Spleen (tissue), 11 donors: ENCODE measurements around the gene DSCAML1. TPM values are rescaled to one million over a fixed set of nuclear protein-coding genes. Genes with fewer than 3 reads are reported as not detected.

ENCODE experiments used
- DNase-seq: peaks from one replicate; pipeline ENCODE4 v3.0.0-alpha.2; 2020
- H3K27ac ChIP-seq, 8 donors: fragments of 200-600 bp; sonication (generic) in 7 of 8; 1 replicate in 4 of 8; 2 replicates in 4 of 8; pipeline versions ENCODE4 v1.5.0 to v1.8.0; 2016 to 2021; ENCODE audit warnings: inconsistent platforms in 4 of 8, mild to moderate bottlenecking in 4 of 8, moderate library complexity in 1 of 8
- H3K27me3 ChIP-seq, 7 donors: fragments of 200-600 bp; sonication (generic) in 6 of 7; replicated peaks in 1 of 7; 1 replicate in 4 of 7; 2 replicates in 3 of 7; pipeline versions ENCODE4 v1.5.0 to v1.8.0; 2016 to 2021; ENCODE audit warnings: inconsistent platforms in 3 of 7, mild to moderate bottlenecking in 1 of 7
- H3K36me3 ChIP-seq, 6 donors: fragments of 200-600 bp; sonication (generic) in 5 of 6; 1 replicate in 4 of 6; 2 replicates in 2 of 6; pipeline versions ENCODE4 v1.5.0 to v1.8.0; 2016 to 2021; ENCODE audit warnings: inconsistent platforms in 2 of 6
- H3K4me1 ChIP-seq, 6 donors: fragments of 200-600 bp; sonication (generic) in 5 of 6; 1 replicate in 3 of 6; 2 replicates in 3 of 6; pipeline versions ENCODE4 v1.5.0 to v1.8.0; 2016 to 2021; ENCODE audit warnings: inconsistent platforms in 3 of 6
- H3K4me3 ChIP-seq, 8 donors: fragments of 200-600 bp; sonication (generic) in 7 of 8; 1 replicate in 4 of 8; 2 replicates in 4 of 8; pipeline versions ENCODE4 v1.5.0 to v1.8.0; 2016 to 2021; ENCODE audit warnings: inconsistent platforms in 4 of 8, mild to moderate bottlenecking in 4 of 8, moderate library complexity in 2 of 8
- H3K9me3 ChIP-seq, 8 donors: fragments of 200-600 bp; sonication (generic) in 7 of 8; 1 replicate in 4 of 8; 2 replicates in 4 of 8; pipeline versions ENCODE4 v1.5.0 to v1.8.0; 2016 to 2021; ENCODE audit warnings: inconsistent platforms in 4 of 8
- POLR2A ChIP-seq, 3 donors: fragments of 450-650 bp; IDR thresholded peaks; one replicate each; pipeline ENCODE4 v1.5.1; 2017; ENCODE audit warnings: antibody characterized with exemption in 3 of 3, mild to moderate bottlenecking in 1 of 3
- POLR2AphosphoS5 ChIP-seq, 3 donors: sonication (generic); formaldehyde crosslinking; IDR thresholded peaks; one replicate each; pipeline ENCODE4 v1.5.1; 2017; ENCODE audit warnings: antibody characterized with exemption in 3 of 3
- WGBS, 5 donors: extraction: QIAGEN DNeasy Blood & Tissue Kit in 3 of 5; methylation state at CpG; one replicate each; pipeline versions ENCODE4 v1.1.5 to v1.1.7; 2013 to 2018; 5-methylcytosine and 5-hydroxymethylcytosine counted together
- intact Hi-C: fragments of 100-400 bp; cut with DNase I; formaldehyde crosslinking; loops from one replicate; pipeline ENCODE4 v1.15.0; 2023; ENCODE audit warnings: low total_unique reads
- polyA plus RNA-seq, 3 donors: library from polyadenylated mRNA; stranded (reverse); fragments of 200-250 nt; gene quantifications; one replicate each; pipeline ENCODE4 v1.2.1, GENCODE V29; 2013
- total RNA-seq, 7 donors: library from RNA; depleted of rRNA in 3 of 7; stranded (reverse); fragments of >200 nt in 3 of 7; fragmentation: NEBNext Ultra II Directional in 4 of 7; extraction: Animal tissue kit (Norgen Biotek cat#: 25700) in 4 of 7; gene quantifications; one replicate each; pipeline versions ENCODE4 v1.1.0 to v1.2.1, GENCODE V29; 2016 to 2021
- TF ChIP-seq, protein P1 (sequence below), 11 experiments: fragments of 200-600 bp in 7 of 11; fragments of 450-650 bp in 4 of 11; sonication (generic) in 4 of 11; IDR thresholded peaks in 8 of 11; conservative IDR thresholded peaks in 3 of 11; 1 replicate in 7 of 11; 2 replicates in 4 of 11; pipeline versions ENCODE4 v1.4.0 to v1.8.0; 2016 to 2021; ENCODE audit warnings: antibody characterized with exemption in 11 of 11, inconsistent platforms in 4 of 11, mild to moderate bottlenecking in 1 of 11
- donor health status: healthy with polysubstance abuse.
- donor health status: DM: no; HTN: no; CAD: no; lungs with moderate emphysema.
- donor health status: DM: no; HTN: no; CAD: no.
- donor health status: Bipolar disorder and iron deficiency.
- donor health status: healthy.
- donor health status: DM: no; HTN: no; CAD: no.
- donor health status: DM: yes; HTN: yes; CAD: no.

The DSCAML1 gene
- total and polyA plus RNA-seq, 10 donors = 0.07 to 10.7 (median 2.3) TPM

- no peak for TF ChIP-seq POLR2AphosphoS5 (IDR thresholded peaks at IDR 0.05)
- TF ChIP-seq POLR2A (IDR thresholded peaks at IDR 0.05) = no peak
- TF ChIP-seq, protein P1, sequence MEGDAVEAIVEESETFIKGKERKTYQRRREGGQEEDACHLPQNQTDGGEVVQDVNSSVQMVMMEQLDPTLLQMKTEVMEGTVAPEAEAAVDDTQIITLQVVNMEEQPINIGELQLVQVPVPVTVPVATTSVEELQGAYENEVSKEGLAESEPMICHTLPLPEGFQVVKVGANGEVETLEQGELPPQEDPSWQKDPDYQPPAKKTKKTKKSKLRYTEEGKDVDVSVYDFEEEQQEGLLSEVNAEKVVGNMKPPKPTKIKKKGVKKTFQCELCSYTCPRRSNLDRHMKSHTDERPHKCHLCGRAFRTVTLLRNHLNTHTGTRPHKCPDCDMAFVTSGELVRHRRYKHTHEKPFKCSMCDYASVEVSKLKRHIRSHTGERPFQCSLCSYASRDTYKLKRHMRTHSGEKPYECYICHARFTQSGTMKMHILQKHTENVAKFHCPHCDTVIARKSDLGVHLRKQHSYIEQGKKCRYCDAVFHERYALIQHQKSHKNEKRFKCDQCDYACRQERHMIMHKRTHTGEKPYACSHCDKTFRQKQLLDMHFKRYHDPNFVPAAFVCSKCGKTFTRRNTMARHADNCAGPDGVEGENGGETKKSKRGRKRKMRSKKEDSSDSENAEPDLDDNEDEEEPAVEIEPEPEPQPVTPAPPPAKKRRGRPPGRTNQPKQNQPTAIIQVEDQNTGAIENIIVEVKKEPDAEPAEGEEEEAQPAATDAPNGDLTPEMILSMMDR (IDR thresholded peaks at IDR 0.05 in 8 of 11, conservative IDR thresholded peaks at IDR 0.05 in 3 of 11) = no peak
- no peak for DNase-seq
- H3K36me3 ChIP-seq = no peaks in the 10 kb centered on the region
- WGBS, 5 donors = 54 to 68% (median 65%) methylated on average over 8 of the region's 8 CpGs
- H3K27ac ChIP-seq = no peak overlapping the region
- H3K4me3 ChIP-seq = no peak overlapping the region
- intact Hi-C loops = no loop called here
- no peaks in the 10 kb centered on the region for H3K9me3 ChIP-seq
- no peaks in the 10 kb centered on the region for H3K4me1 ChIP-seq
- H3K27me3 ChIP-seq = peaks cover 0 to 15% (median 0%) of the 10 kb centered on the region in 7 donors
These were observed 81.2 kb downstream of the DSCAML1 start for GRCh38 chr11:117715801-117716200.

DNA sequence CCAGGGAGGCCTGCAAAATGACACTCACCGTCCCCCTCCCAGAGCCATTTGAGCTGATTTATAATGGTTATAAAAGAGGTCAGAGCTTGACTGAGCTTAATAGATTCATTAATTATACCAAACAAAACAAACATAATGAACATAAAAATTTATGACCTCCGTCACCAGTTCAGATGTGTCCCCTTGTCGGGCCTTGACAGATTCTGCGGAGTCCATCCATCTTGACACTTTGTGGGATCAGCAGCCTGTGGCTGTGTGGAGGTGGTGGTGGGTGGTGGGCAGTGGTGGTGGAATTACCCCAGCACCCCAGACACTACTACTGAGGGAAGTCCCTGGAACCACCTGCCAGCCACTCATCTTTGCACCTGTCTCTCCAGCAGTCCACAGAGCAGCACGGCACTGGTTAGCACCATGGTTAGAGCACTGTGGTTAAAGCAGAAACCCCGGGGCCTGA is 83.5 kb downstream of the DSCAML1 start:
- H3K4me3 ChIP-seq = no peak overlapping the region
- H3K27ac ChIP-seq = no peak overlapping the region
- 85 to 94% (median 86%) methylated on average over 6 of the region's 6 CpGs for WGBS, 5 donors

GRCh38 chr11:117712530-117712929 is 84.5 kb downstream of the DSCAML1 start:
- TF ChIP-seq POLR2AphosphoS5 (IDR thresholded peaks at IDR 0.05) = no peak
- TF ChIP-seq, protein P1 (IDR thresholded peaks at IDR 0.05 in 8 of 11, conservative IDR thresholded peaks at IDR 0.05 in 3 of 11) = no peak
- no peak for TF ChIP-seq POLR2A (IDR thresholded peaks at IDR 0.05)
- H3K27me3 ChIP-seq = peaks cover 0 to 24% (median 0%) of the 10 kb centered on the region in 7 donors
- H3K9me3 ChIP-seq = peaks cover 0 to 7% (median 0%) of the 10 kb centered on the region in 8 donors
- no peak overlapping the region for H3K27ac ChIP-seq
- H3K4me1 ChIP-seq = no peaks in the 10 kb centered on the region
- no peaks in the 10 kb centered on the region for H3K36me3 ChIP-seq
- no peak overlapping the region for H3K4me3 ChIP-seq
- DNase-seq = peak; percentile 14
- intact Hi-C loops = no loop called here
- 91 to 96% (median 93%) methylated on average over 13 of the region's 13 CpGs for WGBS, 5 donors

More for the DNA sequence above, 83.5 kb downstream of the DSCAML1 start:
- Histone ChIP-seq H3K4me1 (no peaks in the 10 kb centered on the region), H3K9me3 (peaks cover 0 to 7% (median 0%) of the 10 kb centered on the region in 8 donors), H3K36me3 (no peaks in the 10 kb centered on the region), H3K27me3 (peaks cover 0 to 20% (median 0%) of the 10 kb centered on the region in 7 donors)
- intact Hi-C loops = no loop called here
- DNase-seq = no peak
- TF ChIP-seq POLR2AphosphoS5 (IDR thresholded peaks at IDR 0.05) (no peak), POLR2A (IDR thresholded peaks at IDR 0.05) (no peak)
- TF ChIP-seq, protein P1 (IDR thresholded peaks at IDR 0.05 in 8 of 11, conservative IDR thresholded peaks at IDR 0.05 in 3 of 11) = no peak

GRCh38 chr11:117711331-117711730 is 85.7 kb downstream of the DSCAML1 start:
- WGBS, 5 donors = 62 to 87% (median 82%) methylated on average over 7 of the region's 7 CpGs
- Histone ChIP-seq H3K27ac (no peak overlapping the region), H3K9me3 (peaks cover 0 to 7% (median 0%) of the 10 kb centered on the region in 8 donors), H3K36me3 (no peaks in the 10 kb centered on the region), H3K4me1 (no peaks in the 10 kb centered on the region), H3K4me3 (no peak overlapping the region), H3K27me3 (peaks cover 0 to 28% (median 0%) of the 10 kb centered on the region in 7 donors)
- TF ChIP-seq POLR2A (IDR thresholded peaks at IDR 0.05) (no peak), POLR2AphosphoS5 (IDR thresholded peaks at IDR 0.05) (no peak)
- TF ChIP-seq, protein P1 (IDR thresholded peaks at IDR 0.05 in 8 of 11, conservative IDR thresholded peaks at IDR 0.05 in 3 of 11) = no peak
- no peak for DNase-seq
- intact Hi-C loops = no loop called here
